Keratinocyte (primary cell): ENCODE measurements around the gene POLR1C.

Source experiments
- CTCF ChIP-seq, 3 experiments: IDR thresholded peaks in 1 of 3; conservative IDR thresholded peaks in 1 of 3; optimal IDR thresholded peaks in 1 of 3; 2 replicates in 2 of 3; 3 replicates in 1 of 3; pipeline versions ENCODE3 to v1.5.1; 2011; ENCODE audit warnings: low read length in 3 of 3, mild to moderate bottlenecking in 3 of 3, moderate library complexity in 2 of 3, control low read depth in 1 of 3, inconsistent platforms in 1 of 3; ENCODE audit not compliant: insufficient read depth in 2 of 3; ENCODE audit errors: extremely low read depth in 1 of 3
- EZH2 ChIP-seq: IDR thresholded peaks from one replicate; pipeline ENCODE4 v1.6.1; 2012; ENCODE audit warnings: inconsistent platforms, mild to moderate bottlenecking, low read length, moderate library complexity

- TF ChIP-seq EZH2 (no peak), CTCF (optimal IDR thresholded peaks at IDR 0.05 in 1 of 3, IDR thresholded peaks at IDR 0.05 in 1 of 3, conservative IDR thresholded peaks at IDR 0.05 in 1 of 3; ENCODE audit: extremely low read depth in 1 of 3, insufficient read depth in 2 of 3, low read length in 3 of 3) (no peak)
These were observed 26.4 kb upstream of the POLR1C start for GRCh38 chr6:43490523-43490939.
